NCI-H510A (cell line): Measurements from ENCODE around the gene MYO5B.
"Not testable (repeated sequence)": the region's sequence is repeated elsewhere in the genome, so short reads cannot be mapped to it uniquely, and the experiment has no call there.

Experiments used
- DNase-seq: peaks from one replicate; lab custom pipeline; 2025; lab: John Stamatoyannopoulos, UW

MYO5B gene

GRCh38 chr18:49789560-49790134 is 405.3 kb downstream of the MYO5B start:
- not testable (repeated sequence) for DNase-seq

GRCh38 chr18:49788327-49788898 is 406.5 kb downstream of the MYO5B start:
- DNase-seq = no peak

- DNase-seq = no peak
Observed at GRCh38 chr18:49786019-49786720, 408.8 kb downstream of the MYO5B start.

GRCh38 chr18:49784427-49785185 is 410.3 kb downstream of the MYO5B start:
- DNase-seq = no peak

- DNase-seq = not testable (repeated sequence)
Observed at GRCh38 chr18:49783631-49784030, 411.3 kb downstream of the MYO5B start.

- DNase-seq = no peak
Observed at GRCh38 chr18:49778826-49779465, 416.0 kb downstream of the MYO5B start.
